DND-41 (cell line): ENCODE measurements around the gene TMEM92.

Experiments
- ATAC-seq: fragments of 200-7000 bp; cut with Tn5 transposase; 3 replicates; pipeline ENCODE4 v1.9.1; 2021; ENCODE audit warnings: low read depth; ENCODE audit not compliant: insufficient read depth
- DNase-seq: peaks from one replicate; pipeline ENCODE4 v3.0.0-alpha.2; 2020
- H2AFZ ChIP-seq: 2 replicates; pipeline ENCODE4 v1.6.0; 2012; ENCODE audit warnings: low read depth, low read length
- H3K27ac ChIP-seq: 2 replicates; pipeline ENCODE4 v1.5.1; 2012; ENCODE audit warnings: low read length, inconsistent platforms
- H3K27me3 ChIP-seq: fragments of 200-600 bp; sonication (generic); 2 replicates; pipeline ENCODE4 v1.6.0; 2012; ENCODE audit warnings: low read length, mild to moderate bottlenecking, inconsistent platforms; ENCODE audit not compliant: insufficient read depth, poor library complexity
- H3K36me3 ChIP-seq: 2 replicates; pipeline ENCODE4 v1.5.1; 2012; ENCODE audit warnings: low read length, inconsistent platforms; ENCODE audit not compliant: insufficient read depth
- H3K4me1 ChIP-seq: 2 replicates; pipeline ENCODE4 v1.5.1; 2012; ENCODE audit warnings: mild to moderate bottlenecking, low read length; ENCODE audit not compliant: insufficient read depth
- H3K4me2 ChIP-seq: 2 replicates; pipeline ENCODE4 v1.6.0; 2012; ENCODE audit warnings: mild to moderate bottlenecking, moderate library complexity, low read length, inconsistent platforms; ENCODE audit not compliant: insufficient read depth
- H3K4me3 ChIP-seq, 2 experiments: fragments of 200-600 bp in 1 of 2; shearing (Covaris generic) in 1 of 2; 2 replicates each; pipeline ENCODE4 v1.5.1; 2012 to 2016; ENCODE audit warnings: inconsistent platforms in 2 of 2, low read length in 2 of 2, mild to moderate bottlenecking in 2 of 2, low read depth in 1 of 2, moderate library complexity in 1 of 2
- H3K79me2 ChIP-seq: 2 replicates; pipeline ENCODE4 v1.6.0; 2012; ENCODE audit warnings: low read length, inconsistent platforms; ENCODE audit not compliant: insufficient read depth
- H3K9ac ChIP-seq: 2 replicates; pipeline ENCODE4 v1.6.0; 2012; ENCODE audit warnings: low read depth, mild to moderate bottlenecking, inconsistent platforms, low read length, moderate library complexity
- H3K9me3 ChIP-seq: 2 replicates; pipeline ENCODE4 v1.5.1; 2012; ENCODE audit warnings: low read length, moderate library complexity, mild to moderate bottlenecking, inconsistent platforms; ENCODE audit not compliant: insufficient read depth, severe bottlenecking
- H4K20me1 ChIP-seq: 2 replicates; pipeline ENCODE4 v1.6.0; 2012; ENCODE audit warnings: low read length; ENCODE audit not compliant: insufficient read depth
- EZH2 ChIP-seq: IDR thresholded peaks from 3 replicates; pipeline ENCODE4 v1.6.1; 2012; ENCODE audit warnings: borderline replicate concordance, low read depth, mild to moderate bottlenecking, moderate library complexity, low read length, inconsistent platforms; ENCODE audit not compliant: severe bottlenecking
- TF ChIP-seq, protein P1 (sequence below): IDR thresholded peaks from 2 replicates; pipeline ENCODE4 v1.5.1; 2012; ENCODE audit warnings: borderline replicate concordance, low read length, moderate library complexity, mild to moderate bottlenecking; ENCODE audit not compliant: poor library complexity, severe bottlenecking; ENCODE audit errors: extremely low read depth

Gene TMEM92

DNA sequence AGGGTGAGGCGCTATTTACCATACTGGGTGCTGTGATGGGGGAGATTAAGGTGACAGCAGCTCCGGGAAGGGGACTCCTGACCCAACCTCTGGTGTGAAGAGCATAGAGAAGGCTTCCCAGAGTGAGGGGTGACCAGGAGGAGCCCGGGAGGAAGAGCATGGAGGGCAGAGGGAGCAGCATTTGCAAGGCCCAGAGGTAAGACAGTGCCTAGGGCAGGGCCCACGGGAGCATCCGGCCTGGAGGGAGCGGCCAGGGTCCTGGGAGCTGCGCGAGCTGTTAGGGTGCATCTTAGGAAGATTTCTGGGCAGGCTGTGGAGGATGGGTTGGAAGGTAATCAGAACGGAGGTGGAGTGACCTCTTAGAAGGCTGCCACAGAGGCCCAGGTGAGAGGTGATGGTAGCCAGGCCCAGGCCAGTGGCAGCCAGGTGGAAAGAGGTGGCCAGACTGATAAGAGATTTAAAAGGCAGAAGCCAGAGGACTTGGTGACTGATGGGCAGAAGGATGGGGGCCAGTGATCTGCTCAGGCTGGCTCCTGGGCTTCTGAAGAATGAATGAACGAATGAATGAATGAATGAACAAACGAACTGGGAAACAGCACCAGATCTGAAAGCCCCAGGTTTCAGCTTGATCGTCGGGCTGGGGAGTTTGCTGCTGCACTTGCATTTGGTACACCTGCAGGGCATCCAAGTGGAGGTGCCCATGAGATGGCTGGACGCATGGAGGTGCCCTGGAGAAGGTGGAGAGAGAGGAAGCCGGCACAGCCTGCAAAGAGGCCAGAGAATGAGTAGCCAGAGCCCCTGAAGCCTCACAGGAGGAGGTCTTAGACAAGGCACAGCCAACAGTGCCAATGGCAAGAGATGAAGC, 13.0 kb upstream of the TMEM92 start:
- TF ChIP-seq, protein P1, sequence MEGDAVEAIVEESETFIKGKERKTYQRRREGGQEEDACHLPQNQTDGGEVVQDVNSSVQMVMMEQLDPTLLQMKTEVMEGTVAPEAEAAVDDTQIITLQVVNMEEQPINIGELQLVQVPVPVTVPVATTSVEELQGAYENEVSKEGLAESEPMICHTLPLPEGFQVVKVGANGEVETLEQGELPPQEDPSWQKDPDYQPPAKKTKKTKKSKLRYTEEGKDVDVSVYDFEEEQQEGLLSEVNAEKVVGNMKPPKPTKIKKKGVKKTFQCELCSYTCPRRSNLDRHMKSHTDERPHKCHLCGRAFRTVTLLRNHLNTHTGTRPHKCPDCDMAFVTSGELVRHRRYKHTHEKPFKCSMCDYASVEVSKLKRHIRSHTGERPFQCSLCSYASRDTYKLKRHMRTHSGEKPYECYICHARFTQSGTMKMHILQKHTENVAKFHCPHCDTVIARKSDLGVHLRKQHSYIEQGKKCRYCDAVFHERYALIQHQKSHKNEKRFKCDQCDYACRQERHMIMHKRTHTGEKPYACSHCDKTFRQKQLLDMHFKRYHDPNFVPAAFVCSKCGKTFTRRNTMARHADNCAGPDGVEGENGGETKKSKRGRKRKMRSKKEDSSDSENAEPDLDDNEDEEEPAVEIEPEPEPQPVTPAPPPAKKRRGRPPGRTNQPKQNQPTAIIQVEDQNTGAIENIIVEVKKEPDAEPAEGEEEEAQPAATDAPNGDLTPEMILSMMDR, result no peak
- TF ChIP-seq EZH2, result no peak
- Histone ChIP-seq H3K79me2 (no peaks in the 10 kb centered on the region), H3K9ac (no peak overlapping the region), H3K9me3 (no peaks in the 10 kb centered on the region), H3K27ac (no peak overlapping the region), H3K36me3 (no peaks in the 10 kb centered on the region), H3K27me3 (peaks cover 41% of the 10 kb centered on the region), H3K4me1 (no peaks in the 10 kb centered on the region), H3K4me2 (no peak overlapping the region), H4K20me1 (no peaks in the 10 kb centered on the region), H2AFZ (no peak overlapping the region), H3K4me3 (no peak overlapping the region)
- DNase-seq (no peak), ATAC-seq (no peak)

DNA sequence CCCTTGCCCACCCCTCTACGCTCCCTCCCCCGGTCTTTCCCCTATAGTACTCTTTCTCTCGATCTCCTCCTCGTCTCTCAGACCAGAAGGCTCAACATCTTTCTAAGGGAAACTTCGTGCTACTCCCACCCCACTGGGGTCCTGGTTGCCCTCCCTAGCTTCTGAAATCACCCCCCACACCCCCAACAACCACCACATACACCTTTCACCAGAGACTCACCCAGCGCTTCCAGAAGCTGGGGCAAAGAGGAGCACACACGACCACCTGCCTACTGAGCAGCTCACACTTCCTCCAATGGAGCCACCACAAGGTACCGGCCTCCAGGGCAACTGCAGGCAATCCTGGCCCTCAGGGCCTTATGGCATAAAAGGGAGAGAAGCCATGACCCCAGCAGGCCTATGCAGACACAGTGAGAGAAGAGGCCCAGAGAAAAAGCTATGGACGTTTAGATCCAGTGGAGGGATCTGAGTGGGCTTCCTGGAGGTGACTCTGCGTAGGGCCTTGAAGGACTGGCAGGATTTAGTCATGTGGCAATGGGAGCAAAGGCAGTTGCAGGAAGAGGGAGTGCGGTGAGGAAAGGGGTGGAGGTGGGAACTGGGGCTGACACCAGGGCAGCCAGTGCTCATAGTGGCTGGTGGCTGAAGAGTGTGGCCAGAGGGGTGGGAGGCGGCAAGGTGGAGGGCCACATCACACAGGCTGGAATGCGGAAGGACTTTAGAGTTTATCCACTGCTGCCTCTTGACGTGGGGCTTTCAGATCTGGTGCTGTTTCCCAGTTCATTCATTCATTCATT, 12.1 kb upstream of the TMEM92 start:
- Histone ChIP-seq H3K4me2 (no peak overlapping the region), H4K20me1 (no peaks in the 10 kb centered on the region), H3K27ac (no peak overlapping the region), H3K9ac (no peak overlapping the region), H3K4me1 (no peaks in the 10 kb centered on the region), H3K79me2 (no peaks in the 10 kb centered on the region), H3K9me3 (no peaks in the 10 kb centered on the region), H3K36me3 (no peaks in the 10 kb centered on the region), H3K27me3 (peaks cover 38% of the 10 kb centered on the region), H3K4me3 (no peak overlapping the region), H2AFZ (no peak overlapping the region)
- no peak for TF ChIP-seq EZH2
- TF ChIP-seq, protein P1, result no peak
- DNase-seq, result no peak
- ATAC-seq, result no peak

- Histone ChIP-seq H3K9me3 (no peaks in the 10 kb centered on the region), H2AFZ (no peak overlapping the region), H3K4me3 (no peak overlapping the region), H3K4me2 (no peak overlapping the region), H3K27me3 (peaks cover 42% of the 10 kb centered on the region), H3K9ac (no peak overlapping the region), H3K79me2 (no peaks in the 10 kb centered on the region), H4K20me1 (no peaks in the 10 kb centered on the region), H3K27ac (no peak overlapping the region), H3K36me3 (no peaks in the 10 kb centered on the region), H3K4me1 (no peaks in the 10 kb centered on the region)
- DNase-seq, result no peak
- no peak for ATAC-seq
- TF ChIP-seq EZH2, result no peak
- TF ChIP-seq, protein P1, result no peak
Observed at GRCh38 chr17:50263331-50264262, 10.7 kb upstream of the TMEM92 start.
